K562 (cell line): ENCODE measurements around the gene CMAS. TPM values are rescaled to one million over a fixed set of nuclear protein-coding genes. Genes with fewer than 3 reads are reported as not detected.
A peak's percentile ranks its signal among the peaks of the same experiment; 100 is the strongest.

ENCODE experiments used
- ATF1 ChIP-seq, 2 experiments: fragments of 450-650 bp in 1 of 2; IDR thresholded peaks; 2 replicates each; pipeline ENCODE4 v1.6.1; 2016; ENCODE audit warnings: missing compliant biosample characterization in 1 of 2, missing genetic modification characterization in 1 of 2
- CBFA2T3 ChIP-seq: fragments of 450-650 bp; IDR thresholded peaks from 2 replicates; pipeline ENCODE4 v1.6.1; 2017
- CGGBP1 ChIP-seq: fragments of 250-450 bp; sonication (Bioruptor Pico); IDR thresholded peaks from 2 replicates; pipeline ENCODE4 v1.9.0; 2021; ENCODE audit warnings: mild to moderate bottlenecking
- CTBP1 ChIP-seq: fragments of 450-650 bp; IDR thresholded peaks from 2 replicates; pipeline ENCODE4 v1.6.1; 2016; ENCODE audit warnings: borderline replicate concordance
- FOXO4 ChIP-seq: fragments of 450-650 bp; formaldehyde crosslinking; IDR thresholded peaks from 2 replicates; pipeline ENCODE4 v1.4.0; 2020; ENCODE audit warnings: mild to moderate bottlenecking, moderate library complexity
- HDAC3 ChIP-seq: fragments of 450-650 bp; IDR thresholded peaks from 2 replicates; pipeline ENCODE4 v1.6.1; 2018; ENCODE audit warnings: borderline replicate concordance, mild to moderate bottlenecking, moderate library complexity; ENCODE audit not compliant: partially characterized antibody
- HDAC8 ChIP-seq: fragments of 450-650 bp; IDR thresholded peaks from 2 replicates; pipeline ENCODE4 v1.6.1; 2016; ENCODE audit warnings: mild to moderate bottlenecking, missing genetic modification characterization, moderate library complexity, missing compliant biosample characterization
- HMG20A ChIP-seq: fragments of 450-650 bp; formaldehyde crosslinking; conservative IDR thresholded peaks from 2 replicates; pipeline ENCODE4 v1.4.0; 2020; ENCODE audit warnings: mild to moderate bottlenecking, mixed read lengths
- HNRNPLL ChIP-seq: fragments of 200-400 bp; formaldehyde crosslinking; IDR thresholded peaks from 2 replicates; pipeline ENCODE4 v1.6.1; 2017; ENCODE audit warnings: low read length, low read depth, mild to moderate bottlenecking; ENCODE audit not compliant: poor library complexity, severe bottlenecking
- JUND ChIP-seq, 2 experiments: IDR thresholded peaks; 2 replicates in 1 of 2; 3 replicates in 1 of 2; pipeline ENCODE4 v1.6.1; 2011; ENCODE audit warnings: borderline replicate concordance in 2 of 2, low read depth in 2 of 2, low read length in 2 of 2, improper control_type of control experiment in 1 of 2, missing biosample characterization in 1 of 2, missing genetic modification characterization in 1 of 2, missing genetic modification reagents in 1 of 2
- MTA1 ChIP-seq: fragments of 450-650 bp; IDR thresholded peaks from 2 replicates; pipeline ENCODE4 v1.6.1; 2017; ENCODE audit warnings: borderline replicate concordance
- NCOA2 ChIP-seq, 2 experiments: fragments of 450-650 bp; IDR thresholded peaks; 2 replicates each; pipeline ENCODE4 v1.6.1; 2018; ENCODE audit warnings: mild to moderate bottlenecking in 2 of 2, moderate library complexity in 1 of 2; ENCODE audit not compliant: partially characterized antibody in 2 of 2
- NCOR1 ChIP-seq: fragments of 450-650 bp; IDR thresholded peaks from 2 replicates; pipeline ENCODE4 v1.6.1; 2016; ENCODE audit warnings: mild to moderate bottlenecking, moderate library complexity
- NFYB ChIP-seq: IDR thresholded peaks from 2 replicates; pipeline ENCODE4 v1.6.1; 2011; ENCODE audit warnings: mild to moderate bottlenecking, moderate library complexity; ENCODE audit not compliant: insufficient read length; ENCODE audit errors: extremely low read depth
- POLR2A ChIP-seq: fragments of 450-650 bp; conservative IDR thresholded peaks from 2 replicates; pipeline ENCODE4 v1.6.1; 2016
- SMAD2 ChIP-seq: fragments of 150-350 bp; IDR thresholded peaks from 2 replicates; pipeline ENCODE4 v1.6.1; 2014; ENCODE audit warnings: low read depth, mild to moderate bottlenecking, low read length
- SP2 ChIP-seq: IDR thresholded peaks from 2 replicates; pipeline ENCODE4 v1.6.1; 2011; ENCODE audit warnings: mild to moderate bottlenecking, low read depth, low read length, moderate library complexity; ENCODE audit not compliant: poor library complexity, severe bottlenecking; ENCODE audit errors: extremely low read depth
- SPI1 ChIP-seq: IDR thresholded peaks from 2 replicates; pipeline ENCODE4 v1.6.1; 2011; ENCODE audit warnings: low read depth, low read length, control low read depth, borderline replicate concordance
- TEAD2 ChIP-seq: fragments of 450-650 bp; IDR thresholded peaks from 2 replicates; pipeline ENCODE4 v1.6.1; 2016; ENCODE audit warnings: missing genetic modification characterization, control low read depth, missing compliant biosample characterization
- YBX1 ChIP-seq: fragments of 450-650 bp; IDR thresholded peaks from 2 replicates; pipeline ENCODE4 v1.7.1; 2016; ENCODE audit warnings: mild to moderate bottlenecking
- ZBTB1 ChIP-seq: sonication (generic); formaldehyde crosslinking; IDR thresholded peaks from 2 replicates; pipeline ENCODE4 v1.8.1; 2023; ENCODE audit warnings: missing genetic modification reagents, low read depth, mild to moderate bottlenecking, borderline replicate concordance
- ZKSCAN3 ChIP-seq: fragments of 250-450 bp; sonication (Bioruptor Pico); IDR thresholded peaks from 2 replicates; pipeline ENCODE4 v1.4.0; 2020
- ZNF175 ChIP-seq: fragments of 200-800 bp; sonication (Bioruptor generic); IDR thresholded peaks from 2 replicates; pipeline ENCODE4 v1.6.1; 2016; ENCODE audit warnings: low read depth, mild to moderate bottlenecking, missing genetic modification characterization, missing compliant biosample characterization
- ZNF655 ChIP-seq: fragments of 250-450 bp; sonication (Bioruptor Pico); IDR thresholded peaks from 2 replicates; pipeline ENCODE4 v1.5.0; 2021
- polyA plus RNA-seq, 8 experiments: library from polyadenylated mRNA; depleted of rRNA in 4 of 8; stranded (reverse) in 5 of 8; unstranded in 3 of 8; fragments of >200 nt; fragmentation: Nextera tagmentation in 2 of 8; fragmentation: Illumina TruSeq in 1 of 8; extraction: Ambion mirVana in 2 of 8; extraction: Trizol in 1 of 8; gene quantifications; 2 replicates each; pipeline versions ENCODE4 v1.2.1 to v1.2.3, GENCODE V29; 2011 to 2014; ENCODE audit warnings: inconsistent platforms in 1 of 8, missing spikeins in 1 of 8
- total RNA-seq, 7 experiments: library from RNA; depleted of rRNA in 6 of 7; stranded (reverse); fragments of >200 nt in 6 of 7; fragmentation: Illumina TruSeq in 2 of 7; extraction: Trizol in 2 of 7; gene quantifications; 2 replicates each; pipeline versions ENCODE4 v1.2.1 to v1.2.3, GENCODE V29; 2011 to 2021; ENCODE audit warnings: low replicate concordance in 1 of 7
- TF ChIP-seq, protein P1 (sequence below): fragments of 450-650 bp; formaldehyde crosslinking; IDR thresholded peaks from 2 replicates; pipeline ENCODE4 v1.4.0; 2022; ENCODE audit warnings: missing genetic modification characterization

The CMAS gene
- total and polyA plus RNA-seq, 9 of the 15 experiments (the other 6 are each of a cell fraction or from before 2014, with no cell fraction given), result 29.7 to 108 (median 65.3) TPM

- TF ChIP-seq ZNF655 (CRISPR knock-in tag), result no peak
- TF ChIP-seq SMAD2, result no peak
- no peak for TF ChIP-seq TEAD2 (tag)
- no peak for TF ChIP-seq NFYB
- TF ChIP-seq ATF1 (CRISPR knock-in tag; IDR thresholded peaks at IDR 0.05), result no peak
- peak; percentile 43; the same call in 1 of the 2 replicates for TF ChIP-seq ATF1 (tag; IDR thresholded peaks at IDR 0.05)
- TF ChIP-seq NCOA2 (IDR thresholded peaks at IDR 0.05; ENCODE audit: partially characterized antibody in 2 of 2), result no peak
- TF ChIP-seq FOXO4, result no peak
- TF ChIP-seq HDAC3, result no peak
- no peak for TF ChIP-seq YBX1
- no peak for TF ChIP-seq ZKSCAN3
- no peak for TF ChIP-seq JUND (IDR thresholded peaks at IDR 0.05; ENCODE audit: borderline replicate concordance, low read depth, low read length)
- TF ChIP-seq JUND (tag; IDR thresholded peaks at IDR 0.05; ENCODE audit: borderline replicate concordance, low read depth, low read length), result no peak
- peak; percentile 75; the same call in 1 of the 2 replicates for TF ChIP-seq MTA1
- TF ChIP-seq POLR2A, result peak; percentile 58
- no peak for TF ChIP-seq HNRNPLL
- peak; percentile 53; the same call in 1 of the 2 replicates for TF ChIP-seq NCOR1
- no peak for TF ChIP-seq HMG20A (CRISPR knock-in tag)
- no peak for TF ChIP-seq SP2
- TF ChIP-seq CBFA2T3, result peak; percentile 86
- TF ChIP-seq, protein P1, sequence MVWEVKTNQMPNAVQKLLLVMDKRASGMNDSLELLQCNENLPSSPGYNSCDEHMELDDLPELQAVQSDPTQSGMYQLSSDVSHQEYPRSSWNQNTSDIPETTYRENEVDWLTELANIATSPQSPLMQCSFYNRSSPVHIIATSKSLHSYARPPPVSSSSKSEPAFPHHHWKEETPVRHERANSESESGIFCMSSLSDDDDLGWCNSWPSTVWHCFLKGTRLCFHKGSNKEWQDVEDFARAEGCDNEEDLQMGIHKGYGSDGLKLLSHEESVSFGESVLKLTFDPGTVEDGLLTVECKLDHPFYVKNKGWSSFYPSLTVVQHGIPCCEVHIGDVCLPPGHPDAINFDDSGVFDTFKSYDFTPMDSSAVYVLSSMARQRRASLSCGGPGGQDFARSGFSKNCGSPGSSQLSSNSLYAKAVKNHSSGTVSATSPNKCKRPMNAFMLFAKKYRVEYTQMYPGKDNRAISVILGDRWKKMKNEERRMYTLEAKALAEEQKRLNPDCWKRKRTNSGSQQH (CRISPR knock-in tag), result no peak
- TF ChIP-seq SPI1, result no peak
- no peak for TF ChIP-seq ZNF175
- TF ChIP-seq HDAC8 (tag), result no peak
- TF ChIP-seq CTBP1, result peak; percentile 52; the same call in 1 of the 2 replicates
- no peak for TF ChIP-seq CGGBP1 (CRISPR knock-in tag)
- no peak for TF ChIP-seq ZBTB1
Measured at GRCh38 chr12:22082190-22082701, 36.2 kb downstream of the CMAS start (continued).
